Hematopoietic multipotent progenitor cell treated with erythropoietin and hydrocortisone succinate and interleukin-3 and kit ligand, for 17 days (in vitro differentiated cells): ENCODE results near the gene MFAP1.
"Not testable (repeated sequence)": the region's sequence is repeated elsewhere in the genome, so short reads cannot be mapped to it uniquely, and the experiment has no call there.

Experiments
- DNase-seq: peaks from one replicate; pipeline ENCODE4 v3.0.0-alpha.2; 2015; ENCODE audit warnings: low spot score

Gene MFAP1

GRCh38 chr15:43815064-43815463, 9.4 kb downstream of the MFAP1 start:
- not testable (repeated sequence) for DNase-seq

GRCh38 chr15:43808960-43809678, 15.4 kb downstream of the MFAP1 start:
- DNase-seq, result no peak

- no peak for DNase-seq
These were observed 16.0 kb downstream of the MFAP1 start for GRCh38 chr15:43808435-43808950.

- DNase-seq, result not testable (repeated sequence)
These were observed 21.8 kb downstream of the MFAP1 start for GRCh38 chr15:43802676-43803075.

GRCh38 chr15:43800286-43801141, 24.0 kb downstream of the MFAP1 start, which contains the start of gene HYPK:
TSS of gene HYPK (plus strand) at chr15:43800599. CDS start at chr15:43800623, 24 bp downstream.
- DNase-seq, result peak; percentile 93

- DNase-seq, result no peak
These were observed 24.6 kb downstream of the MFAP1 start, which contains the start of gene SERINC4 for GRCh38 chr15:43799945-43800285. TSS of gene SERINC4 (minus strand) at chr15:43800220. CDS start at chr15:43799986, 234 bp downstream.

- DNase-seq, result no peak
These were observed 25.1 kb downstream of the MFAP1 start for GRCh38 chr15:43799209-43799944.

GRCh38 chr15:43796566-43796965, 27.9 kb downstream of the MFAP1 start:
- DNase-seq, result no peak

- DNase-seq, result no peak
These were observed 28.5 kb downstream of the MFAP1 start for GRCh38 chr15:43795997-43796396.

GRCh38 chr15:43795197-43795596, 29.3 kb downstream of the MFAP1 start:
- no peak for DNase-seq

- no peak for DNase-seq
These were observed 30.0 kb downstream of the MFAP1 start for GRCh38 chr15:43794269-43795037.

- DNase-seq, result no peak
These were observed 30.8 kb downstream of the MFAP1 start for GRCh38 chr15:43793647-43794046.

- peak; percentile 45 for DNase-seq
These were observed 31.6 kb downstream of the MFAP1 start for GRCh38 chr15:43792761-43793476.

GRCh38 chr15:43791993-43792760, 32.3 kb downstream of the MFAP1 start, which contains the start of gene SERF2:
TSS of gene SERF2 (plus strand) at chr15:43792320. CDS start at chr15:43792377, 57 bp downstream.
- DNase-seq, result peak; percentile 99

- no peak for DNase-seq
These were observed 35.1 kb downstream of the MFAP1 start for GRCh38 chr15:43789409-43789808.

GRCh38 chr15:43779016-43779415, 45.5 kb downstream of the MFAP1 start:
- no peak for DNase-seq

- peak; percentile 86 for DNase-seq
These were observed 47.1 kb downstream of the MFAP1 start for GRCh38 chr15:43777267-43777914.

GRCh38 chr15:43776718-43777266, 47.7 kb downstream of the MFAP1 start, which contains the start of gene ELL3:
TSS of gene ELL3 (minus strand) at chr15:43776966. CDS start at chr15:43776901, 65 bp downstream.
- DNase-seq, result peak; percentile 82
